Esophagus muscularis mucosa (tissue), 2 donors: ENCODE results near the gene PLA2G10.

ENCODE experiments used
- EP300 ChIP-seq: sonication (generic); formaldehyde crosslinking; IDR thresholded peaks from one replicate; pipeline ENCODE4 v1.6.1; 2017; ENCODE audit warnings: antibody characterized with exemption
- POLR2A ChIP-seq: fragments of 450-650 bp; IDR thresholded peaks from one replicate; pipeline ENCODE4 v1.6.1; 2017; ENCODE audit warnings: antibody characterized with exemption, moderate library complexity, mild to moderate bottlenecking, low read depth

DNA sequence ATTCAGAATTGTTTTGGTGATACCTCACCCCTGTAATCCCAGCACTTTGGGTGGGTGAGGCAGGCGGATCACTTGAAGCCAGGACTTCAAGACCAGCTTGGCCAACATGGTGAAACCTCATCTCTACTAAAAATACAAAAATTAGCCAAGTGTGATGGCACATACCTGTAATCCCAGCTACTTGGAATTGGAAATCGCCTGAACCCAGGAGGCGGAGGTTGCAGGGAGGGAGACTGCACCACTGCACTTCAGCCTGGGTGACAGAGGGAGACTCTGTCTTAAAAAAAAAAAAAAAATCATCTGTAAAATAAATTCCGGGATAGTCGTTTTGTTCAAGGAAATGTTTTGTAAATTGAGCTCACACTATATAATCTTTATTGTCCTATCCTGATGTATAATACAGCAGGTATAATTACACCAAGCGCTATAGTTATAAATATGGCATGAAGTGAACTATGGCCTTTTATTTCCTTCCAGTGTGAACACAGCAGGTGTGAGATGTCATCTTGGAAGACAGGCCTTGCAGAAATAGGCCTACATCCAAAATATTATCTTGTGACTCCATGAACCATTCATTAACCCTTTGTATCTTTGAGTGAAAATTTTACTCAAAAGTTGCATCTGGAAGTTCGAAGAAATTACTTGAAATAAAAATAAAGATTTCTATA lies 25.4 kb downstream of the PLA2G10 start:
- TF ChIP-seq POLR2A (no peak), EP300 (no peak)
